Mammary epithelial cell (primary cell): Measurements from ENCODE around the gene PHF13.

Experiments used
- EZH2 ChIP-seq: IDR thresholded peaks from 2 replicates; pipeline ENCODE4 v1.6.1; 2012; ENCODE audit warnings: low read length, inconsistent platforms, borderline replicate concordance
- TF ChIP-seq, protein P1 (sequence below), 2 donors: IDR thresholded peaks in 1 of 2; conservative IDR thresholded peaks in 1 of 2; 2 replicates each; pipeline ENCODE4 v1.5.1; 2011 to 2012; ENCODE audit warnings: inconsistent platforms in 2 of 2, low read length in 2 of 2, mild to moderate bottlenecking in 2 of 2, control low read depth in 1 of 2, low read depth in 1 of 2; ENCODE audit not compliant: insufficient read depth in 1 of 2; ENCODE audit errors: extremely low read depth in 1 of 2

DNA sequence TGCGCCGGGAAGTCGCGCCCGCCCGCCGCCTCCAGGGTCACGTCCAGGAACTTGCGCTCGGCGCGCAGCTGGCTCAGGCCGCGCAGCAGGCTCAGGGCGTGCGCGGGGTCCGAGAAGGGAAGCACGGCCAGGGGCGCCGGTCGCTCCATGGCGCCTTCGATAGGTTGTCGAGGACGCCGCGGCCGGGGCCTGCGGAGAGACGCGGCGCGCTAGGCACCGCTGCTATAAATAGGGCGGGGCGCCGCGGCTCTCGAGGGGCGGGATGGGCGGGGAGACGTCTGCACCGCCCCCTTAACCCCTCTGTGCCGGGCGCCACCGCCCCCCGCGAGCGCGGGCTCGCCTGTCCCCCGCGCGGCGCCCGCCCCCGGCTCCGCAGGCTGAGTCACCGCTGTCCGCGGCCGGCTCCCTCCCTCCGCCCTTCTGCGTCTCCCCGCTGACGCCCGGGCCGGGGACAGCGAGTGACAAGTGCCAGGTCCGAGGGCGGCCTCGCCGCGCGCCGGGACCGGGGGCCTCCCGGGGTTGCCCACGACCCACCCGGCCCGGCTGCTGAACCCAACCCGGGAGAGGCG, 10.8 kb upstream of the PHF13 start, which contains the start of gene KLHL21:
- TF ChIP-seq, protein P1, sequence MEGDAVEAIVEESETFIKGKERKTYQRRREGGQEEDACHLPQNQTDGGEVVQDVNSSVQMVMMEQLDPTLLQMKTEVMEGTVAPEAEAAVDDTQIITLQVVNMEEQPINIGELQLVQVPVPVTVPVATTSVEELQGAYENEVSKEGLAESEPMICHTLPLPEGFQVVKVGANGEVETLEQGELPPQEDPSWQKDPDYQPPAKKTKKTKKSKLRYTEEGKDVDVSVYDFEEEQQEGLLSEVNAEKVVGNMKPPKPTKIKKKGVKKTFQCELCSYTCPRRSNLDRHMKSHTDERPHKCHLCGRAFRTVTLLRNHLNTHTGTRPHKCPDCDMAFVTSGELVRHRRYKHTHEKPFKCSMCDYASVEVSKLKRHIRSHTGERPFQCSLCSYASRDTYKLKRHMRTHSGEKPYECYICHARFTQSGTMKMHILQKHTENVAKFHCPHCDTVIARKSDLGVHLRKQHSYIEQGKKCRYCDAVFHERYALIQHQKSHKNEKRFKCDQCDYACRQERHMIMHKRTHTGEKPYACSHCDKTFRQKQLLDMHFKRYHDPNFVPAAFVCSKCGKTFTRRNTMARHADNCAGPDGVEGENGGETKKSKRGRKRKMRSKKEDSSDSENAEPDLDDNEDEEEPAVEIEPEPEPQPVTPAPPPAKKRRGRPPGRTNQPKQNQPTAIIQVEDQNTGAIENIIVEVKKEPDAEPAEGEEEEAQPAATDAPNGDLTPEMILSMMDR (conservative IDR thresholded peaks at IDR 0.05 in 1 of 2, IDR thresholded peaks at IDR 0.05 in 1 of 2; ENCODE audit: extremely low read depth in 1 of 2, insufficient read depth in 1 of 2, low read depth in 1 of 2, low read length in 2 of 2) = no peak
- TF ChIP-seq EZH2 = no peak
